Tibial nerve (tissue), 4 donors: ENCODE results near the gene BCDIN3D. TPM values are rescaled to one million over a fixed set of nuclear protein-coding genes. Genes with fewer than 3 reads are reported as not detected.

Experiments used
- DNase-seq, 2 donors: peaks; one replicate each; pipeline ENCODE4 v3.0.0-alpha.2; 2019; ENCODE audit warnings: low spot score in 2 of 2
- H3K27ac ChIP-seq, 4 donors: fragments of 200-600 bp; sonication (generic) in 3 of 4; one replicate each; pipeline ENCODE4 v1.5.1; 2017 to 2019; ENCODE audit warnings: mild to moderate bottlenecking in 1 of 4
- H3K27me3 ChIP-seq, 2 donors: fragments of 200-600 bp; sonication (generic) in 1 of 2; one replicate each; pipeline versions ENCODE4 v1.5.1 to v1.6.0; 2017 to 2019
- H3K36me3 ChIP-seq, 3 donors: fragments of 200-600 bp; sonication (generic); one replicate each; pipeline ENCODE4 v1.5.1; 2018 to 2019
- H3K4me1 ChIP-seq, 4 donors: fragments of 200-600 bp; sonication (generic) in 3 of 4; one replicate each; pipeline ENCODE4 v1.5.1; 2017 to 2019
- H3K4me3 ChIP-seq, 4 donors: fragments of 200-600 bp; sonication (generic) in 3 of 4; one replicate each; pipeline ENCODE4 v1.5.1; 2017 to 2019; ENCODE audit warnings: mild to moderate bottlenecking in 1 of 4, moderate library complexity in 1 of 4
- H3K9me3 ChIP-seq, 4 donors: fragments of 200-600 bp; sonication (generic) in 3 of 4; one replicate each; pipeline ENCODE4 v1.5.1; 2017 to 2019
- EP300 ChIP-seq, 2 donors: sonication (generic); formaldehyde crosslinking; IDR thresholded peaks; one replicate each; pipeline ENCODE4 v1.6.1; 2017; ENCODE audit warnings: antibody characterized with exemption in 2 of 2, mild to moderate bottlenecking in 1 of 2
- POLR2A ChIP-seq, 2 donors: fragments of 450-650 bp; IDR thresholded peaks; one replicate each; pipeline ENCODE4 v1.6.1; 2017; ENCODE audit warnings: antibody characterized with exemption in 2 of 2, mild to moderate bottlenecking in 2 of 2, moderate library complexity in 2 of 2
- WGBS, 2 donors: methylation state at CpG; one replicate each; pipeline ENCODE4 v1.1.5; 2018; 5-methylcytosine and 5-hydroxymethylcytosine counted together
- total RNA-seq, 4 donors: library from RNA; depleted of rRNA; stranded (reverse); fragments of >200 nt; gene quantifications; one replicate each; pipeline ENCODE4 v1.1.0, GENCODE V29; 2016
- TF ChIP-seq, protein P1 (sequence below), 5 experiments: fragments of 200-600 bp in 3 of 5; fragments of 450-650 bp in 2 of 5; sonication (generic) in 3 of 5; IDR thresholded peaks; one replicate each; pipeline ENCODE4 v1.5.1; 2016 to 2019; ENCODE audit warnings: antibody characterized with exemption in 5 of 5, mild to moderate bottlenecking in 3 of 5, moderate library complexity in 2 of 5

The BCDIN3D gene
- total RNA-seq, 4 donors from 2014 or later = 1.2 to 4.2 (median 2.5) TPM

- 75 to 77% methylated on average over 7 of the region's 7 CpGs for WGBS, 2 donors
- H3K36me3 ChIP-seq = peaks cover 0 to 51% (median 10%) of the 10 kb centered on the region in 3 donors
- peaks cover 0 to 72% (median 42%) of the 10 kb centered on the region in 4 donors for H3K4me1 ChIP-seq
- no peak overlapping the region for H3K4me3 ChIP-seq
- no peaks in the 10 kb centered on the region for H3K27me3 ChIP-seq
- no peaks in the 10 kb centered on the region for H3K9me3 ChIP-seq
- no peak for TF ChIP-seq EP300 (IDR thresholded peaks at IDR 0.05)
- TF ChIP-seq POLR2A (IDR thresholded peaks at IDR 0.05) = no peak
- TF ChIP-seq, protein P1, sequence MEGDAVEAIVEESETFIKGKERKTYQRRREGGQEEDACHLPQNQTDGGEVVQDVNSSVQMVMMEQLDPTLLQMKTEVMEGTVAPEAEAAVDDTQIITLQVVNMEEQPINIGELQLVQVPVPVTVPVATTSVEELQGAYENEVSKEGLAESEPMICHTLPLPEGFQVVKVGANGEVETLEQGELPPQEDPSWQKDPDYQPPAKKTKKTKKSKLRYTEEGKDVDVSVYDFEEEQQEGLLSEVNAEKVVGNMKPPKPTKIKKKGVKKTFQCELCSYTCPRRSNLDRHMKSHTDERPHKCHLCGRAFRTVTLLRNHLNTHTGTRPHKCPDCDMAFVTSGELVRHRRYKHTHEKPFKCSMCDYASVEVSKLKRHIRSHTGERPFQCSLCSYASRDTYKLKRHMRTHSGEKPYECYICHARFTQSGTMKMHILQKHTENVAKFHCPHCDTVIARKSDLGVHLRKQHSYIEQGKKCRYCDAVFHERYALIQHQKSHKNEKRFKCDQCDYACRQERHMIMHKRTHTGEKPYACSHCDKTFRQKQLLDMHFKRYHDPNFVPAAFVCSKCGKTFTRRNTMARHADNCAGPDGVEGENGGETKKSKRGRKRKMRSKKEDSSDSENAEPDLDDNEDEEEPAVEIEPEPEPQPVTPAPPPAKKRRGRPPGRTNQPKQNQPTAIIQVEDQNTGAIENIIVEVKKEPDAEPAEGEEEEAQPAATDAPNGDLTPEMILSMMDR (IDR thresholded peaks at IDR 0.05) = no peak
- no peak for DNase-seq
- H3K27ac ChIP-seq = peak overlapping the region in 2 of 4 donors; percentile 91 to 96
Observed at GRCh38 chr12:49806321-49806813, 36.5 kb downstream of the BCDIN3D start.

DNA sequence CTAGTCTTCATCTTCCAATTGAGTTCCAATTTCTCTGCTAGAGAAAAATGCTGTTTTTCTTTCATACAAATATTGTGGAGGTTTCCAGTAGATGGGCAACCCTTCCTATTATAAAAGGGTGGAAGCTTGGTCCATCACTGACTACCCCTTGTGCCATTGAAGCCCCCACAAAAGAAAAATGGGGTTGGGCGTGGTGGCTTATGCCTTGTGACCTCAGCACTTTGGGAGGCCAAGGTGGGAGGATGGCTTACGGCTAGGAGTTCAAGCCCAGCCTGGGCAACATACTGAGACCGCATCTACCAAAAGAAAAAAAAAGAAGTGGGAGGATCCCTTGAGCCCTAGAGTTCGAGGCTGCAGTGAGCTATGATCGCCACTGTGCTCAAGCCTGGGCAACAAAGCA is 37.5 kb downstream of the BCDIN3D start:
- no peaks in the 10 kb centered on the region for H3K27me3 ChIP-seq
- no peak overlapping the region for H3K4me3 ChIP-seq
- TF ChIP-seq POLR2A (IDR thresholded peaks at IDR 0.05) = no peak
- TF ChIP-seq EP300 (IDR thresholded peaks at IDR 0.05) = no peak
- TF ChIP-seq, protein P1 (IDR thresholded peaks at IDR 0.05) = no peak
- WGBS, 2 donors = 80 to 87% methylated on average over 5 of the region's 5 CpGs
- no peak overlapping the region for H3K27ac ChIP-seq
- peaks cover 0 to 69% (median 35%) of the 10 kb centered on the region in 4 donors for H3K4me1 ChIP-seq
- peaks cover 0 to 61% (median 10%) of the 10 kb centered on the region in 3 donors for H3K36me3 ChIP-seq
- no peak for DNase-seq
- no peaks in the 10 kb centered on the region for H3K9me3 ChIP-seq

- no peaks in the 10 kb centered on the region for H3K9me3 ChIP-seq
- TF ChIP-seq, protein P1 (IDR thresholded peaks at IDR 0.05) = no peak
- TF ChIP-seq EP300 (IDR thresholded peaks at IDR 0.05) (no peak), POLR2A (IDR thresholded peaks at IDR 0.05) (no peak)
- peaks cover 0 to 63% (median 29%) of the 10 kb centered on the region in 4 donors for H3K4me1 ChIP-seq
- no peak for DNase-seq
- H3K36me3 ChIP-seq = peaks cover 0 to 67% (median 10%) of the 10 kb centered on the region in 3 donors
- H3K27me3 ChIP-seq = no peaks in the 10 kb centered on the region
- no peak overlapping the region for H3K4me3 ChIP-seq
- WGBS, 2 donors = 90 to 91% methylated on average over 10 of the region's 10 CpGs
- H3K27ac ChIP-seq = no peak overlapping the region
Observed at GRCh38 chr12:49804821-49805220, 38.1 kb downstream of the BCDIN3D start.

DNA sequence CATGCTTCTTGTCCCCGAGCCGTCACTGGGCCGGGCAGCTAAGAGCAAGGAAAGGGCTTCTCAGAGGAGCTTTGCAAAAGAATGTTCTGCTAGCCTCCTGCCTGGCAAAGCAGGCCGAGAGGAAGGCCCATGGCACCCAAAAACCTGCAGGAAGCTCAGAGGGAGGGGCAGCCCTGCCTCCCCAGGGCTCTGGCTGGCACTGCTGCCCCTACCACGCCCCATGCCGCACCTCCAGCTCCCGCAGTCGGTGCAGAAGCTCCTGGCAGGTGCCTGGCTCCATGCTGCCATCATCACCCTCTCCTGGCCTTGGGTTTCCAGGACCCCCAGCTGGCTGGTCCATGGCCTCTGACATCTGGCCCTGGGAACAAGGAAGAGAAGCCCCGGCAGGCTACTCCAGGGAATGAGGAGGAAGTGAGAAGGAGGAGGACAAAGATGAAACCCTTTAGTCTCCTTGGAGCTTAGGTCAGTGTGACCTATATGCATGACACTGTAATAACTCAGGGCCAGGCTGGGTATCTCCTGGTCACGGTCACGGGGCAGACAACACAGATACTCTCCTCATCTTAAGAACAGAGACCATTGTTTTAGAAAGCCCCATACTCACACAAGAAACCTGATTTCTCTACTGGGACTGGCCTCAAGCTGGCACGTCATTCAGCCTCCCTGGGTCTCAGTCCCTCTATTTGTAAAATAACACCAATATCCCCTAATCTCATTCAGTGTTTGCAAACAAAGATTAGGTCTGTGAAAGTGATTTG is 39.0 kb downstream of the BCDIN3D start:
- Histone ChIP-seq H3K9me3 (no peaks in the 10 kb centered on the region), H3K27me3 (no peaks in the 10 kb centered on the region), H3K4me1 (peaks cover 0 to 54% (median 21%) of the 10 kb centered on the region in 4 donors), H3K4me3 (no peak overlapping the region), H3K36me3 (peaks cover 0 to 76% (median 10%) of the 10 kb centered on the region in 3 donors), H3K27ac (no peak overlapping the region)
- no peak for DNase-seq
- TF ChIP-seq EP300 (IDR thresholded peaks at IDR 0.05) (no peak), POLR2A (IDR thresholded peaks at IDR 0.05) (no peak)
- TF ChIP-seq, protein P1 (IDR thresholded peaks at IDR 0.05) = no peak
- WGBS, 2 donors = 76 to 78% methylated on average over 8 to 11 of the region's 12 CpGs
